DOHH2 (cell line): ENCODE results near the gene WLS.

Source experiments
- H3F3A ChIP-seq: fragments of 200-600 bp; sonication (generic), shearing (Covaris generic); 2 replicates; pipeline ENCODE4 v1.6.0; 2016; ENCODE audit warnings: antibody characterized with exemption, mild to moderate bottlenecking; ENCODE audit not compliant: control insufficient read depth, insufficient read depth
- H3K27ac ChIP-seq: fragments of 200-600 bp; sonication (generic); 2 replicates; pipeline ENCODE4 v1.5.1; 2014; ENCODE audit warnings: low read depth, mild to moderate bottlenecking, low read length, moderate library complexity
- H3K27me3 ChIP-seq: fragments of 200-600 bp; sonication (generic); 2 replicates; pipeline ENCODE4 v1.6.1; 2014; ENCODE audit warnings: mild to moderate bottlenecking, low read length, mixed read lengths; ENCODE audit not compliant: control insufficient read depth
- H3K36me3 ChIP-seq: fragments of 200-600 bp; sonication (generic); 2 replicates; pipeline ENCODE4 v1.6.1; 2014; ENCODE audit warnings: mild to moderate bottlenecking, low read length, moderate library complexity, mixed read lengths; ENCODE audit not compliant: control insufficient read depth
- H3K4me1 ChIP-seq: fragments of 200-600 bp; sonication (generic); 2 replicates; pipeline ENCODE4 v1.6.1; 2014; ENCODE audit warnings: mild to moderate bottlenecking, low read length, mixed read lengths; ENCODE audit not compliant: control insufficient read depth
- H3K4me2 ChIP-seq: fragments of 200-600 bp; sonication (generic); 2 replicates; pipeline ENCODE4 v1.6.0; 2014; ENCODE audit warnings: mild to moderate bottlenecking, low read length, moderate library complexity
- H3K4me3 ChIP-seq: fragments of 200-600 bp; sonication (generic); 2 replicates; pipeline ENCODE4 v1.5.1; 2014; ENCODE audit warnings: mild to moderate bottlenecking, low read length, mixed read lengths
- H3K79me2 ChIP-seq: fragments of 200-600 bp; sonication (generic); 2 replicates; pipeline ENCODE4 v1.6.1; 2014; ENCODE audit warnings: mild to moderate bottlenecking, low read length, mixed read lengths; ENCODE audit not compliant: control insufficient read depth
- H3K9me2 ChIP-seq: fragments of 200-600 bp; sonication (generic); replicated peaks from 2 replicates; pipeline ENCODE4 v1.6.1; 2014; ENCODE audit warnings: mild to moderate bottlenecking, low read length, mixed read lengths; ENCODE audit not compliant: control insufficient read depth
- H3K9me3 ChIP-seq: fragments of 200-600 bp; sonication (generic); 2 replicates; pipeline ENCODE4 v1.6.1; 2014; ENCODE audit warnings: antibody characterized with exemption, low read length, mixed read lengths; ENCODE audit not compliant: control insufficient read depth, insufficient read depth
- H4K20me1 ChIP-seq: fragments of 200-600 bp; sonication (generic); 2 replicates; pipeline ENCODE4 v1.6.0; 2014; ENCODE audit warnings: low read depth, mild to moderate bottlenecking, antibody characterized with exemption, low read length, moderate library complexity; ENCODE audit not compliant: control insufficient read depth, insufficient read depth
- EZH2phosphoT487 ChIP-seq: fragments of 200-600 bp; sonication (generic); IDR thresholded peaks from 2 replicates; pipeline ENCODE4 v1.6.1; 2017; ENCODE audit warnings: borderline replicate concordance, mild to moderate bottlenecking, antibody characterized with exemption, low read length, moderate library complexity, mixed read lengths
- TF ChIP-seq, protein P1 (sequence below): fragments of 200-600 bp; sonication (generic); IDR thresholded peaks from one replicate; pipeline ENCODE4 v1.5.1; 2014; ENCODE audit warnings: antibody characterized with exemption, mild to moderate bottlenecking, low read depth, low read length; ENCODE audit not compliant: poor library complexity, severe bottlenecking

Gene WLS

DNA sequence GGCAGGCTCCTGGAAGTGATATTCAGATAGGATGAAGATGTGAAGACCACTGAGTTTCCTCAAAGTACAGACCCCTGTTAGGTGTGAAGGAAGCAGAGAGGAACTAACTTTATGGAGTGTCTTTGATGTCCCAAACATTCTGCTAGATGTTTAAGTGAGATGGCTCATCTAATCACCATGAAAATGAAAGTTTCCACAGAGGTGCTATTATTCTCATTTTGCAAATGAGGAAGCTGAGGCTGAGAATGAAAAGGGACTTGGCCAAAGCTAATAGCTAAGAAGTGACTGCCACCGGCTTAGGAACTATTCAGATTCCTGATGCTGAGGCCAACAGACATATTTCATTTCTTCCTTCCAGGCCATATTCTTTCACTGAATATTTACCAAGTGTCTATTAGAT lies 45.9 kb upstream of the WLS start:
- H3K4me2 ChIP-seq: no peak overlapping the region
- H3K9me2 ChIP-seq: no peaks in the 10 kb centered on the region

DNA sequence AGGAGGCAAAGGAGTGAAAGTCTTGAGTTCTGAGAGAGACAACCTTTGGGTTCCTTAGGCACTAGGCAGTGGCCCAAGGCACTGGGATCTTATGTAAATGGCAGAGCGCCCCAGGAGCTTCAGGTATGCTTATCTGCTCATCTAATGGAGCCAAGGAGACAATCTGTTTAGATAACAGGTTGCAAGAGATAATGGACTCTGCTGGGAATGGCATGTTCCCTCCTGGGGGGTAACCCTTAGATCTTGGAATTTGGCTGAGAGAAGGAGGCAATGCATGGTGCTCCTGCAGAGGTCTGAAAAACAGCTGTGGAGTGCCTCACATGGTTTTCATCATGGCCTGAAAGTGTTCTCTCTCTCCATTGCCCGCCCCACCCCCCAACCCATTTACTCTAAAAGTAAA lies 44.1 kb upstream of the WLS start:
- H3K4me1 ChIP-seq: no peaks in the 10 kb centered on the region
- no peaks in the 10 kb centered on the region for H3K36me3 ChIP-seq
- no peaks in the 10 kb centered on the region for H3K9me2 ChIP-seq
- no peak overlapping the region for H3K4me3 ChIP-seq
- H3K9me3 ChIP-seq: no peaks in the 10 kb centered on the region
- TF ChIP-seq, protein P1, sequence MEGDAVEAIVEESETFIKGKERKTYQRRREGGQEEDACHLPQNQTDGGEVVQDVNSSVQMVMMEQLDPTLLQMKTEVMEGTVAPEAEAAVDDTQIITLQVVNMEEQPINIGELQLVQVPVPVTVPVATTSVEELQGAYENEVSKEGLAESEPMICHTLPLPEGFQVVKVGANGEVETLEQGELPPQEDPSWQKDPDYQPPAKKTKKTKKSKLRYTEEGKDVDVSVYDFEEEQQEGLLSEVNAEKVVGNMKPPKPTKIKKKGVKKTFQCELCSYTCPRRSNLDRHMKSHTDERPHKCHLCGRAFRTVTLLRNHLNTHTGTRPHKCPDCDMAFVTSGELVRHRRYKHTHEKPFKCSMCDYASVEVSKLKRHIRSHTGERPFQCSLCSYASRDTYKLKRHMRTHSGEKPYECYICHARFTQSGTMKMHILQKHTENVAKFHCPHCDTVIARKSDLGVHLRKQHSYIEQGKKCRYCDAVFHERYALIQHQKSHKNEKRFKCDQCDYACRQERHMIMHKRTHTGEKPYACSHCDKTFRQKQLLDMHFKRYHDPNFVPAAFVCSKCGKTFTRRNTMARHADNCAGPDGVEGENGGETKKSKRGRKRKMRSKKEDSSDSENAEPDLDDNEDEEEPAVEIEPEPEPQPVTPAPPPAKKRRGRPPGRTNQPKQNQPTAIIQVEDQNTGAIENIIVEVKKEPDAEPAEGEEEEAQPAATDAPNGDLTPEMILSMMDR: no peak
- no peak for TF ChIP-seq EZH2phosphoT487
- H3K27me3 ChIP-seq: no peaks in the 10 kb centered on the region
- no peaks in the 10 kb centered on the region for H4K20me1 ChIP-seq
- H3K27ac ChIP-seq: no peak overlapping the region
- no peaks in the 10 kb centered on the region for H3F3A ChIP-seq
- no peaks in the 10 kb centered on the region for H3K79me2 ChIP-seq
- H3K4me2 ChIP-seq: no peak overlapping the region

More for the DNA sequence above, 45.9 kb upstream of the WLS start:
- H3K79me2 ChIP-seq: no peaks in the 10 kb centered on the region
- H3K4me3 ChIP-seq: no peak overlapping the region
- no peaks in the 10 kb centered on the region for H4K20me1 ChIP-seq
- no peaks in the 10 kb centered on the region for H3K9me3 ChIP-seq
- H3K27ac ChIP-seq: no peak overlapping the region
- TF ChIP-seq EZH2phosphoT487: no peak
- TF ChIP-seq, protein P1: no peak
- no peaks in the 10 kb centered on the region for H3F3A ChIP-seq
- no peaks in the 10 kb centered on the region for H3K4me1 ChIP-seq
- H3K36me3 ChIP-seq: no peaks in the 10 kb centered on the region
- H3K27me3 ChIP-seq: no peaks in the 10 kb centered on the region

DNA sequence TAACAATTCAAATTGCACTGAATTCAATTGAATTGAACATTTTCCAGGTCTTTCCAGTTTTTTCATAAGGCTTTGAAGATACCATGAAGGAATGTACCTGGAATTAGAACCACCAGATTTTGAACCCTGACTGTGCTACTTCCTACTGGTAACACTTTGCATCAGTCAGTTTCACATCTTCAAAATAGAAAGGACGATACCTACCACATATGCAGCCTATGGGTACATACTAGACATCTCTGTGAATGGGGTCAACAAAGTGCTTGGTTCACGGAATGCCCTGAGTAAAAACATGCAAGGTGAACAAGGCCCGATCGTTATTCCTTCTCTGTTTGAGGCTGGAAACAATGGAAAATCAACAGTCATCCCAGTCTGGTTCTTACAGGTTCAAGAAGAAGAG lies 41.2 kb upstream of the WLS start:
- H3K36me3 ChIP-seq: no peaks in the 10 kb centered on the region
- no peaks in the 10 kb centered on the region for H3F3A ChIP-seq
- no peaks in the 10 kb centered on the region for H3K79me2 ChIP-seq
- no peaks in the 10 kb centered on the region for H3K27me3 ChIP-seq
- TF ChIP-seq, protein P1: no peak
- no peak for TF ChIP-seq EZH2phosphoT487
- no peak overlapping the region for H3K4me2 ChIP-seq
- no peaks in the 10 kb centered on the region for H3K9me3 ChIP-seq
- H4K20me1 ChIP-seq: no peaks in the 10 kb centered on the region
- H3K27ac ChIP-seq: no peak overlapping the region
- no peaks in the 10 kb centered on the region for H3K9me2 ChIP-seq
- H3K4me3 ChIP-seq: no peak overlapping the region
- no peaks in the 10 kb centered on the region for H3K4me1 ChIP-seq

DNA sequence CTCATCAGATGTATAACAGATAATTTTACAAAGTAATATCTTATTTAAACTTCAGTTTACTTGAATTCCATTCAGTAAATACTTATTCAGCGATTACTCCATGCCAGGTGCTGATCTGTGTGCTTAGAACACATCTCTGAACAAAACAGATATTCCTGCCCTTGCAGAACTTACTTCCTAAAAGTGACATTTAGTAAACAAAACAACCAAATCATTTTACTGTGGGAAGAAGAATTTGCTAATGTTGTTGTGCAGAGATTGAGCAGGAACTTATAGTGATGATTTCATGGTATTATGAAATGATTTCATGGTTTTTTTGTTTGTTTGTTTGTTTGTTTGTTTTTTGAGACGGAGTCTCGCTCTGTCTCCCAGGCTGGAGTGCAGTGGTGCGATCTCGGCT lies 39.3 kb upstream of the WLS start:
- no peaks in the 10 kb centered on the region for H4K20me1 ChIP-seq
- no peak overlapping the region for H3K4me2 ChIP-seq
- H3K4me3 ChIP-seq: no peak overlapping the region
- H3K27me3 ChIP-seq: no peaks in the 10 kb centered on the region
- H3K4me1 ChIP-seq: no peaks in the 10 kb centered on the region
- no peaks in the 10 kb centered on the region for H3K36me3 ChIP-seq
- no peaks in the 10 kb centered on the region for H3K79me2 ChIP-seq
- no peaks in the 10 kb centered on the region for H3F3A ChIP-seq
- no peaks in the 10 kb centered on the region for H3K9me3 ChIP-seq
- no peak for TF ChIP-seq EZH2phosphoT487
- TF ChIP-seq, protein P1: no peak
- no peaks in the 10 kb centered on the region for H3K9me2 ChIP-seq
- H3K27ac ChIP-seq: no peak overlapping the region
